Measurements from ENCODE around the gene C1orf159.

- TF ChIP-seq ZNF76 (tag by site-specific recombination; IDR thresholded peaks at IDR 0.05; ENCODE audit: borderline replicate concordance, low read depth) = peak; percentile 86
- TF ChIP-seq CTCF (tag by site-specific recombination; IDR thresholded peaks at IDR 0.05) = no peak
- TF ChIP-seq FEZF1 (tag by site-specific recombination; IDR thresholded peaks at IDR 0.05) = no peak
- TF ChIP-seq IKZF3 (tag by site-specific recombination; IDR thresholded peaks at IDR 0.05) = peak; percentile 91
- TF ChIP-seq ZFP3 (tag by site-specific recombination; IDR thresholded peaks at IDR 0.05; ENCODE audit: low read depth) = no peak
- TF ChIP-seq ZNF530 (tag by site-specific recombination; IDR thresholded peaks at IDR 0.05; ENCODE audit: low read depth) = no peak
- no peak for TF ChIP-seq TRIM28 (IDR thresholded peaks at IDR 0.05; ENCODE audit: borderline replicate concordance, low read length)
Observed at GRCh38 chr1:1079408-1080121, 36.3 kb downstream of the C1orf159 start.
